OCI-LY1 (cell line): ENCODE measurements around the gene DDX10.

Experiments
- H2AFZ ChIP-seq: fragments of 200-600 bp; sonication (generic), shearing (Covaris generic); 2 replicates; pipeline ENCODE4 v1.6.0; 2014; ENCODE audit warnings: antibody characterized with exemption, mild to moderate bottlenecking, low read length
- H3F3A ChIP-seq: fragments of 200-600 bp; sonication (generic), shearing (Covaris generic); 2 replicates; pipeline ENCODE4 v1.6.0; 2014; ENCODE audit warnings: mild to moderate bottlenecking, antibody characterized with exemption, low read length, moderate library complexity; ENCODE audit not compliant: insufficient read depth
- H3K27ac ChIP-seq: fragments of 200-600 bp; sonication (generic); 2 replicates; pipeline ENCODE4 v1.5.1; 2014; ENCODE audit warnings: low read length, mixed run types, mild to moderate bottlenecking, low read depth; ENCODE audit not compliant: poor library complexity, severe bottlenecking
- H3K27me3 ChIP-seq: fragments of 200-600 bp; sonication (generic); 2 replicates; pipeline ENCODE4 v1.6.0; 2014; ENCODE audit warnings: antibody characterized with exemption, mild to moderate bottlenecking, low read length, moderate library complexity; ENCODE audit not compliant: insufficient read depth
- H3K36me3 ChIP-seq: fragments of 200-600 bp; sonication (generic); 2 replicates; pipeline ENCODE4 v1.6.1; 2014; ENCODE audit warnings: mild to moderate bottlenecking, antibody characterized with exemption, low read length, moderate library complexity, mixed read lengths; ENCODE audit not compliant: insufficient read depth
- H3K4me1 ChIP-seq: fragments of 200-600 bp; sonication (generic); 2 replicates; pipeline ENCODE4 v1.5.1; 2014; ENCODE audit warnings: mild to moderate bottlenecking, low read length, moderate library complexity; ENCODE audit not compliant: insufficient read depth, severe bottlenecking
- H3K4me2 ChIP-seq: fragments of 200-600 bp; sonication (generic), shearing (Covaris generic); 2 replicates; pipeline ENCODE4 v1.6.1; 2014; ENCODE audit warnings: low read length
- H3K4me3 ChIP-seq: fragments of 200-600 bp; sonication (generic); 2 replicates; pipeline ENCODE4 v1.5.1; 2014; ENCODE audit warnings: low read length, low read depth, mild to moderate bottlenecking, mixed read lengths; ENCODE audit not compliant: poor library complexity, severe bottlenecking
- H3K79me2 ChIP-seq: fragments of 200-600 bp; shearing (Covaris generic); 2 replicates; pipeline ENCODE4 v1.6.1; 2016; ENCODE audit warnings: mixed run types, low read length, mixed read lengths; ENCODE audit not compliant: insufficient read depth
- H3K9ac ChIP-seq: fragments of 200-600 bp; sonication (generic), shearing (Covaris generic); 2 replicates; pipeline ENCODE4 v1.6.1; 2014; ENCODE audit warnings: mild to moderate bottlenecking, low read length, mixed read lengths
- H3K9me2 ChIP-seq: fragments of 200-600 bp; sonication (generic), shearing (Covaris generic); 2 replicates; pipeline ENCODE4 v1.6.1; 2014; ENCODE audit warnings: low read depth, mild to moderate bottlenecking, low read length, mixed read lengths
- H3K9me3 ChIP-seq: fragments of 200-600 bp; shearing (Covaris generic); 2 replicates; pipeline ENCODE4 v1.6.1; 2014; ENCODE audit warnings: low read length, mixed read lengths
- H4K20me1 ChIP-seq: fragments of 200-600 bp; sonication (generic), shearing (Covaris generic); 2 replicates; pipeline ENCODE4 v1.6.0; 2016; ENCODE audit warnings: mild to moderate bottlenecking, low read length; ENCODE audit not compliant: insufficient read depth
- CTCF ChIP-seq: fragments of 200-600 bp; sonication (generic), shearing (Covaris generic); IDR thresholded peaks from 2 replicates; pipeline ENCODE4 v1.5.1; 2017; ENCODE audit warnings: mild to moderate bottlenecking, antibody characterized with exemption, low read length, moderate library complexity, mixed read lengths
- EZH2 ChIP-seq: fragments of 200-600 bp; sonication (generic), shearing (Covaris generic); IDR thresholded peaks from 2 replicates; pipeline ENCODE4 v1.8.0; 2017; ENCODE audit warnings: borderline replicate concordance, mixed run types, mild to moderate bottlenecking, antibody characterized with exemption, low read length, moderate library complexity, mixed read lengths

DDX10 gene

GRCh38 chr11:108961095-108961494, 296.2 kb downstream of the DDX10 start:
- H4K20me1 ChIP-seq = no peaks in the 10 kb centered on the region
- H3F3A ChIP-seq = no peaks in the 10 kb centered on the region
- H3K9ac ChIP-seq = no peak overlapping the region
- TF ChIP-seq EZH2 (no peak), CTCF (no peak)
- H3K27me3 ChIP-seq = no peaks in the 10 kb centered on the region
- H3K9me2 ChIP-seq = no peaks in the 10 kb centered on the region
- H3K4me1 ChIP-seq = no peaks in the 10 kb centered on the region
- no peak overlapping the region for H3K4me3 ChIP-seq
- no peak overlapping the region for H2AFZ ChIP-seq
- no peaks in the 10 kb centered on the region for H3K9me3 ChIP-seq
- H3K27ac ChIP-seq = no peak overlapping the region
- no peaks in the 10 kb centered on the region for H3K79me2 ChIP-seq
- H3K36me3 ChIP-seq = no peaks in the 10 kb centered on the region
- no peak overlapping the region for H3K4me2 ChIP-seq

- H3F3A ChIP-seq = no peaks in the 10 kb centered on the region
- H3K4me2 ChIP-seq = no peak overlapping the region
- no peak overlapping the region for H3K9ac ChIP-seq
- no peaks in the 10 kb centered on the region for H3K4me1 ChIP-seq
- H3K27me3 ChIP-seq = no peaks in the 10 kb centered on the region
- H2AFZ ChIP-seq = no peak overlapping the region
- H3K79me2 ChIP-seq = no peaks in the 10 kb centered on the region
- H3K9me2 ChIP-seq = no peaks in the 10 kb centered on the region
- no peak overlapping the region for H3K4me3 ChIP-seq
- TF ChIP-seq EZH2 (no peak), CTCF (no peak)
- no peaks in the 10 kb centered on the region for H4K20me1 ChIP-seq
- no peaks in the 10 kb centered on the region for H3K9me3 ChIP-seq
- H3K36me3 ChIP-seq = no peaks in the 10 kb centered on the region
- no peak overlapping the region for H3K27ac ChIP-seq
Observed at GRCh38 chr11:108963118-108963517, 298.2 kb downstream of the DDX10 start.

GRCh38 chr11:108965306-108966001, 300.6 kb downstream of the DDX10 start:
- Histone ChIP-seq H3K4me1 (no peaks in the 10 kb centered on the region), H3K4me2 (no peak overlapping the region), H3F3A (no peaks in the 10 kb centered on the region), H3K4me3 (no peak overlapping the region), H3K9me3 (no peaks in the 10 kb centered on the region), H3K27ac (no peak overlapping the region), H3K79me2 (no peaks in the 10 kb centered on the region), H3K36me3 (no peaks in the 10 kb centered on the region), H2AFZ (no peak overlapping the region), H3K9me2 (no peaks in the 10 kb centered on the region), H3K9ac (no peak overlapping the region), H4K20me1 (no peaks in the 10 kb centered on the region), H3K27me3 (no peaks in the 10 kb centered on the region)
- no peak for TF ChIP-seq EZH2
- no peak for TF ChIP-seq CTCF
